MM.1S (cell line): ENCODE data around the gene MYEF2.

Experiments
- DNase-seq: peaks from one replicate; pipeline ENCODE4 v3.0.0-alpha.2; 2015
- H2AFZ ChIP-seq: fragments of 300-600 bp; sonication (generic); 2 replicates; pipeline ENCODE4 v1.6.0; 2016; ENCODE audit warnings: antibody characterized with exemption, low read length
- H3F3A ChIP-seq: fragments of 300-600 bp; sonication (generic); 2 replicates; pipeline ENCODE4 v1.6.1; 2016; ENCODE audit warnings: mild to moderate bottlenecking, antibody characterized with exemption, low read length, moderate library complexity, mixed read lengths; ENCODE audit not compliant: insufficient read depth
- H3K27ac ChIP-seq: fragments of 300-600 bp; sonication (generic); 2 replicates; pipeline ENCODE4 v1.5.1; 2016; ENCODE audit warnings: mild to moderate bottlenecking, low read length
- H3K27me3 ChIP-seq: fragments of 300-600 bp; sonication (generic); replicated peaks from 2 replicates; pipeline ENCODE4 v1.6.0; 2016; ENCODE audit warnings: low read length; ENCODE audit not compliant: insufficient read depth
- H3K36me3 ChIP-seq: fragments of 300-600 bp; sonication (generic); replicated peaks from 2 replicates; pipeline ENCODE4 v1.6.1; 2016; ENCODE audit warnings: mild to moderate bottlenecking, low read length, mixed read lengths; ENCODE audit not compliant: insufficient read depth
- H3K4me1 ChIP-seq: fragments of 300-600 bp; sonication (generic); 2 replicates; pipeline ENCODE4 v1.6.1; 2016; ENCODE audit warnings: low read length, mixed read lengths
- H3K4me2 ChIP-seq: fragments of 300-600 bp; sonication (generic); 2 replicates; pipeline ENCODE4 v1.6.0; 2016; ENCODE audit warnings: low read depth, low read length
- H3K4me3 ChIP-seq: fragments of 300-600 bp; sonication (generic); 2 replicates; pipeline ENCODE4 v1.5.1; 2016; ENCODE audit warnings: low read length, mixed read lengths
- H3K79me2 ChIP-seq: fragments of 300-600 bp; sonication (generic); 2 replicates; pipeline ENCODE4 v1.6.1; 2016; ENCODE audit warnings: mixed run types, low read length, mixed read lengths
- H3K9ac ChIP-seq: fragments of 300-600 bp; sonication (generic); 2 replicates; pipeline ENCODE4 v1.6.1; 2016; ENCODE audit warnings: low read length, mixed read lengths
- H3K9me2 ChIP-seq: fragments of 300-600 bp; sonication (generic); replicated peaks from 2 replicates; pipeline ENCODE4 v1.6.1; 2016; ENCODE audit warnings: mild to moderate bottlenecking, low read length, mixed read lengths; ENCODE audit not compliant: insufficient read depth
- H3K9me3 ChIP-seq: fragments of 300-600 bp; sonication (generic); replicated peaks from 2 replicates; pipeline ENCODE4 v1.6.1; 2016; ENCODE audit warnings: mild to moderate bottlenecking, low read length, mixed read lengths; ENCODE audit not compliant: insufficient read depth
- H4K20me1 ChIP-seq: fragments of 300-600 bp; sonication (generic); 2 replicates; pipeline ENCODE4 v1.6.1; 2016; ENCODE audit warnings: mild to moderate bottlenecking, low read length, moderate library complexity, mixed read lengths; ENCODE audit not compliant: insufficient read depth
- CTCF ChIP-seq: fragments of 300-600 bp; sonication (generic); IDR thresholded peaks from 2 replicates; pipeline ENCODE4 v1.5.1; 2016; ENCODE audit warnings: antibody characterized with exemption, low read length, mixed read lengths
- EZH2 ChIP-seq: fragments of 300-600 bp; sonication (generic); optimal IDR thresholded peaks from 2 replicates; pipeline ENCODE3; 2017; ENCODE audit warnings: low read depth, mild to moderate bottlenecking, antibody characterized with exemption, low read length, mixed read lengths
- EZH2phosphoT487 ChIP-seq: fragments of 300-600 bp; sonication (generic); IDR thresholded peaks from 2 replicates; pipeline ENCODE4 v1.6.1; 2018; ENCODE audit warnings: antibody characterized with exemption, low read length

Gene MYEF2

GRCh38 chr15:48089702-48090101 lies 88.4 kb downstream of the MYEF2 start:
- Histone ChIP-seq H3K27me3 (no peaks in the 10 kb centered on the region), H4K20me1 (no peaks in the 10 kb centered on the region), H3K9me3 (no peaks in the 10 kb centered on the region), H3K27ac (no peak overlapping the region), H3F3A (no peaks in the 10 kb centered on the region), H2AFZ (no peak overlapping the region), H3K79me2 (no peaks in the 10 kb centered on the region), H3K36me3 (no peaks in the 10 kb centered on the region), H3K9ac (no peak overlapping the region), H3K4me2 (no peak overlapping the region), H3K4me3 (no peak overlapping the region), H3K4me1 (no peaks in the 10 kb centered on the region), H3K9me2 (no peaks in the 10 kb centered on the region)
- DNase-seq, result no peak
- TF ChIP-seq EZH2phosphoT487, result no peak
- TF ChIP-seq CTCF, result no peak
- TF ChIP-seq EZH2, result no peak

GRCh38 chr15:48087844-48088243 lies 90.3 kb downstream of the MYEF2 start:
- H3K4me3 ChIP-seq, result no peak overlapping the region
- H3F3A ChIP-seq, result no peaks in the 10 kb centered on the region
- no peak overlapping the region for H3K27ac ChIP-seq
- no peaks in the 10 kb centered on the region for H4K20me1 ChIP-seq
- H2AFZ ChIP-seq, result no peak overlapping the region
- no peaks in the 10 kb centered on the region for H3K27me3 ChIP-seq
- no peaks in the 10 kb centered on the region for H3K36me3 ChIP-seq
- no peaks in the 10 kb centered on the region for H3K4me1 ChIP-seq
- no peak overlapping the region for H3K9ac ChIP-seq
- no peaks in the 10 kb centered on the region for H3K9me3 ChIP-seq
- no peaks in the 10 kb centered on the region for H3K9me2 ChIP-seq
- no peaks in the 10 kb centered on the region for H3K79me2 ChIP-seq
- no peak for DNase-seq
- H3K4me2 ChIP-seq, result no peak overlapping the region
- TF ChIP-seq CTCF (no peak), EZH2 (no peak)

- Histone ChIP-seq H4K20me1 (no peaks in the 10 kb centered on the region), H3K27ac (no peak overlapping the region), H3K27me3 (no peaks in the 10 kb centered on the region), H3K36me3 (no peaks in the 10 kb centered on the region), H3K9me3 (no peaks in the 10 kb centered on the region), H3K9me2 (no peaks in the 10 kb centered on the region), H3K79me2 (no peaks in the 10 kb centered on the region), H3K4me3 (no peak overlapping the region), H3K4me2 (no peak overlapping the region), H2AFZ (no peak overlapping the region), H3K4me1 (no peaks in the 10 kb centered on the region), H3F3A (no peaks in the 10 kb centered on the region), H3K9ac (no peak overlapping the region)
- TF ChIP-seq EZH2, result no peak
- TF ChIP-seq CTCF, result no peak
- no peak for DNase-seq
Observed at GRCh38 chr15:48086576-48086975, 91.5 kb downstream of the MYEF2 start.

GRCh38 chr15:48086133-48086532 lies 92.0 kb downstream of the MYEF2 start:
- H3K9me3 ChIP-seq, result no peaks in the 10 kb centered on the region
- H3K36me3 ChIP-seq, result no peaks in the 10 kb centered on the region
- no peaks in the 10 kb centered on the region for H3K4me1 ChIP-seq
- H3K79me2 ChIP-seq, result no peaks in the 10 kb centered on the region
- no peak overlapping the region for H2AFZ ChIP-seq
- no peak overlapping the region for H3K9ac ChIP-seq
- no peaks in the 10 kb centered on the region for H3K9me2 ChIP-seq
- DNase-seq, result no peak
- H3F3A ChIP-seq, result no peaks in the 10 kb centered on the region
- H3K4me2 ChIP-seq, result no peak overlapping the region
- no peak overlapping the region for H3K27ac ChIP-seq
- no peak for TF ChIP-seq CTCF
- no peaks in the 10 kb centered on the region for H4K20me1 ChIP-seq
- H3K27me3 ChIP-seq, result no peaks in the 10 kb centered on the region
- H3K4me3 ChIP-seq, result no peak overlapping the region
